ENCODE data around the gene CASKIN2. TPM values are rescaled to one million over a fixed set of nuclear protein-coding genes. Genes with fewer than 3 reads are reported as not detected.
A peak's percentile ranks its signal among the peaks of the same experiment; 100 is the strongest.

The CASKIN2 gene
- total RNA-seq, 1 experiment from 2014 or later = 19.2 TPM

DNA sequence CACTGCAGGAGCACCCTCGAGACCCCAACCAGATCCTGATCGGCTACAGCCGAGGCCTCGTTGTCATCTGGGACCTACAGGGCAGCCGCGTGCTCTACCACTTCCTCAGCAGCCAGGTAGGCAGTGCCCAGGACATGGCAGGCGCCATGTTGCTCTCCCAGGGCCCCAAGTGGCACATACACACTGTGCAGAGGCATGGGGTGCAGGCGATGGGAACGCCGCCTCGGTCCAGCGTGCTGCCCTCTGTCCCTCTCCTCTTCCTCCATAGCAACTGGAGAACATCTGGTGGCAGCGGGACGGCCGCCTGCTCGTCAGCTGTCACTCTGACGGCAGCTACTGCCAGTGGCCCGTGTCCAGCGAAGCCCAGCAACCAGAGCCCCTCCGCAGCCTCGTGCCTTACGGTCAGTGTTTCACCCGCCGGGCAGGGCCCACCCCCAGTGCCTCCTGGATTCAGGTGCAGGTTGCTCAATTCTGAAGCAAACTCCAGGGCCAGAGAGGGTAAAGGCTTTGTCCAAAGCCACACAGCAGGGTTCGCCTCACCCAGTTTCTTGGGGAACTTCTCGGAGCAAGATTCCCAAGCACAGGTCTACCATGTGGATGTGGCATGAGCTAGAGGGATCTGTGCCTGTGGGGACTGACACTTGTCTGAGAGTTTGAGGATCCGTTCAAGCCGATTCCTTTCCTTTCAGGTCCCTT, 47.9 kb upstream of the CASKIN2 start:
- no TSS peak for BruUV-seq (replicated peaks)
- no peak for TF ChIP-seq CTCF (IDR thresholded peaks at IDR 0.05; ENCODE audit: unreplicated experiment)
- POLR2A ChIA-PET = no interaction called here
- CTCF ChIA-PET = interaction anchor here (0.7 kb wide), 1 partner anchor 284 kb away, joined by 3 read pairs; no protein-coding TSS in a partner anchor
- intact Hi-C loops (cut with micrococcal nuclease) = no loop called here
- Mint-ChIP-seq H3K9me3 (ENCODE audit: unreplicated experiment) (no peaks in the 10 kb centered on the region), H3K4me3 (ENCODE audit: unreplicated experiment) (no peak overlapping the region), H3K27ac (ENCODE audit: low read depth, unreplicated experiment) (no peak overlapping the region), H3K36me3 (ENCODE audit: insufficient read depth, unreplicated experiment) (peaks cover 13% of the 10 kb centered on the region), H3K27me3 (ENCODE audit: insufficient read depth, unreplicated experiment) (no peaks in the 10 kb centered on the region), H3K4me1 (ENCODE audit: insufficient read depth, unreplicated experiment) (no peaks in the 10 kb centered on the region)
- no peak for DNase-seq (ENCODE audit: unreplicated experiment)

GRCh38 chr17:75561927-75562603, 46.7 kb upstream of the CASKIN2 start:
- no peak overlapping the region for H3K4me3 Mint-ChIP-seq (ENCODE audit: unreplicated experiment)
- POLR2A ChIA-PET = no interaction called here
- peak; percentile 31 for DNase-seq (ENCODE audit: unreplicated experiment)
- intact Hi-C loops (cut with micrococcal nuclease) = no loop called here
- no peaks in the 10 kb centered on the region for H3K4me1 Mint-ChIP-seq (ENCODE audit: insufficient read depth, unreplicated experiment)
- H3K36me3 Mint-ChIP-seq (ENCODE audit: insufficient read depth, unreplicated experiment) = peaks cover 13% of the 10 kb centered on the region
- no peak overlapping the region for H3K27ac Mint-ChIP-seq (ENCODE audit: low read depth, unreplicated experiment)
- no peaks in the 10 kb centered on the region for H3K9me3 Mint-ChIP-seq (ENCODE audit: unreplicated experiment)
- no peaks in the 10 kb centered on the region for H3K27me3 Mint-ChIP-seq (ENCODE audit: insufficient read depth, unreplicated experiment)
- CTCF ChIA-PET = interaction anchor here (0.7 kb wide), 1 partner anchor 285 kb away, joined by 3 read pairs; no protein-coding TSS in a partner anchor
- no peak for TF ChIP-seq CTCF (IDR thresholded peaks at IDR 0.05; ENCODE audit: unreplicated experiment)
- BruUV-seq (replicated peaks) = no TSS peak

DNA sequence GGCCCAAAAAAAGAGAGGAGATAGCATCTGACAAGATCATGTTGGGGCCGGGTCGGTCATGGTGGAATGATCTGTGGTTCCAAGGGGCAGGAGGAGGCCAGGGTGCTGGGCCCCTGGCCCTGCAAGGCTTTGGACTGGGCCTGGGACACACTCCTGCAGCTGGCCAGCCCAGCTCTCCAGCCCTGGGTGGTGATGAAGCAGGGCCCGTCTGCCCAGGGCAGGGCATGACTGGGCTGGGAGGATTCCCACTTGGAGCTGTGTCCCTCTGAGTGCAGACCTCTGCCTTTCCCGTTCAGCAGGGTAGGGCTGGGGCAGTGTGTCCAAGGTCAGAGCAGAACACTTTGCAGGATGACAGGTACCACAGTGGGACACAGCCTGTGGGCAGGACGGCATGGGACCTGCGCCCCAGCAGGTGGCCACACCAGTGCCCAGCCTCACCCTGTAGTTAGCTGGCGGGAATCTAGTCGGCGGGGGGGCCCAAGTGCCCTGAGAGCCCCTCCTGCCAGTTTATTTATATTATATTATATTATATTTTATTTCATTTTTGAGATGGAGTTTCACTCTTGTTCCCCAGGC, 44.7 kb upstream of the CASKIN2 start:
- POLR2A ChIA-PET = interaction anchor here (0.7 kb wide), 1 partner anchor 1138 kb away, joined by 3 read pairs; no protein-coding TSS in a partner anchor
- H3K4me3 Mint-ChIP-seq (ENCODE audit: unreplicated experiment) = no peak overlapping the region
- no peaks in the 10 kb centered on the region for H3K27me3 Mint-ChIP-seq (ENCODE audit: insufficient read depth, unreplicated experiment)
- intact Hi-C loops (cut with micrococcal nuclease) = no loop called here
- H3K9me3 Mint-ChIP-seq (ENCODE audit: unreplicated experiment) = no peaks in the 10 kb centered on the region
- H3K4me1 Mint-ChIP-seq (ENCODE audit: insufficient read depth, unreplicated experiment) = no peaks in the 10 kb centered on the region
- CTCF ChIA-PET = interaction anchor here (1.0 kb wide), 1 partner anchor 43 kb away, joined by 5 read pairs; no protein-coding TSS in a partner anchor
- peaks cover 6% of the 10 kb centered on the region for H3K36me3 Mint-ChIP-seq (ENCODE audit: insufficient read depth, unreplicated experiment)
- BruUV-seq (replicated peaks) = no TSS peak
- DNase-seq (ENCODE audit: unreplicated experiment) = no peak
- H3K27ac Mint-ChIP-seq (ENCODE audit: low read depth, unreplicated experiment) = no peak overlapping the region
- TF ChIP-seq CTCF (IDR thresholded peaks at IDR 0.05; ENCODE audit: unreplicated experiment) = no peak
